Neuronal stem cell (in vitro differentiated cells): ENCODE results near the gene PDE6G.

Experiments
- DNase-seq: peaks from one replicate; pipeline ENCODE4 v3.0.0-alpha.2; 2013; ENCODE audit warnings: low spot score
- H2AFZ ChIP-seq: one replicate; pipeline ENCODE4 v1.6.1; 2013; ENCODE audit warnings: mild to moderate bottlenecking, low read length, inconsistent platforms
- H2AK5ac ChIP-seq: 2 replicates; pipeline ENCODE4 v1.6.1; 2013; ENCODE audit warnings: low read depth, mild to moderate bottlenecking, inconsistent platforms, low read length, moderate library complexity, mixed read lengths
- H2BK120ac ChIP-seq: 2 replicates; pipeline ENCODE4 v1.6.1; 2013; ENCODE audit warnings: low read depth, mild to moderate bottlenecking, inconsistent platforms, low read length, moderate library complexity, mixed read lengths
- H2BK12ac ChIP-seq: one replicate; pipeline ENCODE4 v1.6.1; 2013; ENCODE audit warnings: low read length, inconsistent platforms
- H2BK15ac ChIP-seq: 2 replicates; pipeline ENCODE4 v1.6.1; 2013; ENCODE audit warnings: mild to moderate bottlenecking, low read length, inconsistent platforms, mixed read lengths
- H2BK5ac ChIP-seq: one replicate; pipeline ENCODE4 v1.6.1; 2013; ENCODE audit warnings: inconsistent platforms, mild to moderate bottlenecking, low read length, moderate library complexity
- H3K14ac ChIP-seq: one replicate; pipeline ENCODE4 v1.6.1; 2013; ENCODE audit warnings: low read length, inconsistent platforms
- H3K18ac ChIP-seq: 2 replicates; pipeline ENCODE4 v1.6.1; 2013; ENCODE audit warnings: low read length, inconsistent platforms
- H3K23ac ChIP-seq: 2 replicates; pipeline ENCODE4 v1.6.1; 2013; ENCODE audit warnings: low read depth, mild to moderate bottlenecking, mixed read lengths, low read length, inconsistent platforms; ENCODE audit not compliant: poor library complexity
- H3K27ac ChIP-seq: replicated peaks from 3 replicates; pipeline ENCODE4 v1.5.1; 2013; ENCODE audit warnings: low read length, inconsistent platforms
- H3K27me3 ChIP-seq, 3 experiments: 2 replicates each; pipeline ENCODE4 v1.6.1; 2013; ENCODE audit warnings: low read length in 3 of 3, mild to moderate bottlenecking in 2 of 3, inconsistent platforms in 1 of 3, low read depth in 1 of 3, mixed read lengths in 1 of 3, moderate library complexity in 1 of 3; ENCODE audit not compliant: control insufficient read depth in 3 of 3, insufficient read depth in 3 of 3
- H3K36me3 ChIP-seq, 2 donors: replicated peaks in 1 of 2; 2 replicates each; pipeline ENCODE4 v1.6.1; 2013; ENCODE audit warnings: low read length in 2 of 2; ENCODE audit not compliant: control insufficient read depth in 2 of 2, insufficient read depth in 2 of 2
- H3K4ac ChIP-seq: 2 replicates; pipeline ENCODE4 v1.6.1; 2013; ENCODE audit warnings: inconsistent platforms, mild to moderate bottlenecking, low read length, moderate library complexity
- H3K4me1 ChIP-seq, 2 donors: 1 replicate in 1 of 2; 2 replicates in 1 of 2; pipeline ENCODE4 v1.6.1; 2013; ENCODE audit warnings: low read length in 2 of 2, low read depth in 1 of 2; ENCODE audit not compliant: control insufficient read depth in 2 of 2, insufficient read depth in 1 of 2
- H3K4me2 ChIP-seq: one replicate; pipeline ENCODE4 v1.6.1; 2013; ENCODE audit warnings: mild to moderate bottlenecking, low read length, inconsistent platforms; ENCODE audit not compliant: insufficient read depth, poor library complexity, severe bottlenecking
- H3K4me3 ChIP-seq, 2 donors: 2 replicates each; pipeline ENCODE4 v1.5.1; 2013; ENCODE audit warnings: low read length in 2 of 2, mild to moderate bottlenecking in 2 of 2, inconsistent platforms in 1 of 2, moderate library complexity in 1 of 2
- H3K79me1 ChIP-seq: one replicate; pipeline ENCODE4 v1.6.1; 2013; ENCODE audit warnings: low read depth, mild to moderate bottlenecking, inconsistent platforms, low read length, moderate library complexity
- H3K9ac ChIP-seq: one replicate; pipeline ENCODE4 v1.6.1; 2013; ENCODE audit warnings: mild to moderate bottlenecking, low read depth, low read length, inconsistent platforms; ENCODE audit not compliant: poor library complexity
- H3K9me3 ChIP-seq, 2 donors: replicated peaks in 1 of 2; 2 replicates each; pipeline versions ENCODE3 to v1.6.1; 2013; ENCODE audit warnings: low read length in 2 of 2, mild to moderate bottlenecking in 2 of 2, inconsistent platforms in 1 of 2, low read depth in 1 of 2, mixed read lengths in 1 of 2, moderate library complexity in 1 of 2; ENCODE audit not compliant: control insufficient read depth in 2 of 2, insufficient read depth in 1 of 2
- H4K8ac ChIP-seq: one replicate; pipeline ENCODE4 v1.6.1; 2013; ENCODE audit warnings: low read depth, mild to moderate bottlenecking, inconsistent platforms, low read length, moderate library complexity
- H4K91ac ChIP-seq: one replicate; pipeline ENCODE4 v1.6.1; 2013; ENCODE audit warnings: low read length, low read depth, mild to moderate bottlenecking, inconsistent platforms; ENCODE audit not compliant: poor library complexity
- WGBS, 2 donors: extraction: QIAGEN DNeasy Blood & Tissue Kit; methylation state at CpG; one replicate each; pipeline ENCODE4 v1.1.7; 2013; ENCODE audit warnings: missing lambda C conversion rate in 2 of 2, mixed read lengths in 1 of 2; ENCODE audit not compliant: insufficient read length in 2 of 2, insufficient replicate concordance in 1 of 2; ENCODE audit errors: extremely low coverage in 2 of 2; 5-methylcytosine and 5-hydroxymethylcytosine counted together

Gene PDE6G

GRCh38 chr17:81702934-81703746 lies 46.8 kb upstream of the PDE6G start, which contains the start of gene MRPL12:
MRPL12 (plus strand) TSS chr17:81703367; CDS start chr17:81703502, 135 bp downstream.
- Histone ChIP-seq H2AFZ (peak within 1 kb of the TSS; percentile 83), H3K4me2 (peak within 1 kb of the TSS; percentile 97), H2BK5ac (peak within 1 kb of the TSS; percentile 77), H3K4ac (peak within 1 kb of the TSS; percentile 46), H3K27me3 (no peaks in the 10 kb centered on the region), H3K36me3 (peaks cover 45 to 78% of the 10 kb centered on the region in 2 donors), H3K4me1 (peaks cover 10 to 23% of the 10 kb centered on the region in 2 donors), H3K4me3 (peak within 1 kb of the TSS; percentile 98 to 99), H3K79me1 (peaks cover 36% of the 10 kb centered on the region), H2BK12ac (no peak within 1 kb of the TSS), H3K27ac (peak within 1 kb of the TSS; percentile 51), H3K18ac (peak within 1 kb of the TSS; percentile 93), H2BK15ac (peak within 1 kb of the TSS; percentile 81), H3K14ac (peak within 1 kb of the TSS; percentile 71), H2BK120ac (no peak within 1 kb of the TSS), H4K8ac (peak within 1 kb of the TSS; percentile 82), H3K9me3 (no peaks in the 10 kb centered on the region), H2AK5ac (peak within 1 kb of the TSS; percentile 96), H3K23ac (peak within 1 kb of the TSS; percentile 66), H4K91ac (no peak within 1 kb of the TSS), H3K9ac (peak within 1 kb of the TSS; percentile 97)
- peak; percentile 93 for DNase-seq
- no CpG with 5 or more reads among the region's 102 CpGs for WGBS, 2 donors

GRCh38 chr17:81701288-81702071 lies 45.1 kb upstream of the PDE6G start:
- no peak overlapping the region for H3K14ac ChIP-seq
- no peak overlapping the region for H3K27ac ChIP-seq
- no peaks in the 10 kb centered on the region for H3K27me3 ChIP-seq
- H3K9me3 ChIP-seq, result no peaks in the 10 kb centered on the region
- H3K79me1 ChIP-seq, result peaks cover 41% of the 10 kb centered on the region
- no CpG with 5 or more reads among the region's 23 CpGs for WGBS, 2 donors
- no peak overlapping the region for H3K4me2 ChIP-seq
- H2BK15ac ChIP-seq, result no peak overlapping the region
- no peak overlapping the region for H4K91ac ChIP-seq
- H3K36me3 ChIP-seq, result peaks cover 44 to 78% of the 10 kb centered on the region in 2 donors
- DNase-seq, result no peak
- H2BK120ac ChIP-seq, result no peak overlapping the region
- H2AK5ac ChIP-seq, result no peak overlapping the region
- H3K9ac ChIP-seq, result peak overlapping the region; percentile 50
- peak overlapping the region; percentile 93 for H3K23ac ChIP-seq
- H3K4me3 ChIP-seq, result peak overlapping the region; percentile 64 to 98
- H2BK5ac ChIP-seq, result peak overlapping the region; percentile 82
- no peak overlapping the region for H3K18ac ChIP-seq
- no peak overlapping the region for H2AFZ ChIP-seq
- no peak overlapping the region for H4K8ac ChIP-seq
- no peak overlapping the region for H2BK12ac ChIP-seq
- H3K4me1 ChIP-seq, result peaks cover 10 to 23% of the 10 kb centered on the region in 2 donors
- no peak overlapping the region for H3K4ac ChIP-seq

DNA sequence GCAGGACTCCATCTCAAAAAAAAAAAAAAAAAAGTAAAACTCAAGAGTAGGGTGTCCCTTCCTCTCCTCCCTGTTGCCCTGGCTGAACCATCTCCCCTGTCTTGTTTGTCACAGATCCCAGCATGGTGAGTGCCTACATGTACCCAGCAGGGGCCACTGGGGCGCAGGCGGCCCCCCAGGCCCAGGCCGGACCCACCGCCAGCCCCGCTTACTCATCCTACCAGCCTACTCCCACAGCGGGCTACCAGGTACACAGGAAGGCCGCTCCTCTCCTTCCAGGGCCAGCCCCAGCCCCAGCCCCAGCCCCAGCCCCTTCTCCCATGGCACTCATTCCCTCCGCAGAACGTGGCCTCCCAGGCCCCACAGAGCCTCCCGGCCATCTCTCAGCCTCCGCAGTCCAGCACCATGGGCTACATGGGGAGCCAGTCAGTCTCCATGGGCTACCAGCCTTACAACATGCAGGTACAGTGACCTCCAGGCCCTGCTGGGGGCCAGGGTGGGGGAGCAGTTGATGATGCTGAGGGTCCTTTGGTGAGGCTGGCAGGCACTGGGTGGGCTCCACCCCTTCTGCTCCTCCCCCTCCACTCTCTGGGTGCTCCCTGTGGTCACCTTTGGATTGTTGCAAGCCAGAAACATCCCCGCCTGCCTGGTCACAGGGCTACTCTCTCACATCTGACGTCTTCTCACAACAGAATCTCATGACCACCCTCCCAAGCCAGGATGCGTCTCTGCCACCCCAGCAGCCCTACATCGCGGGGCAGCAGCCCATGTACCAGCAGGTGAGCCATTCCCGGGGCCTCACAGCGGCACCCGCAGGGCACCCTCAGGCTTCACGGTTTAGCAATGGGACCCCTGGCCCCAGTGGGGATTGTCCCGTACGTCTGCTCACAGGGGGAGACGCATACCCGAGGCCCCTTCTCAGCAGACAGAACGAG lies 44.3 kb upstream of the PDE6G start:
- peak overlapping the region; percentile 50 for H3K9ac ChIP-seq
- DNase-seq, result no peak
- H3K79me1 ChIP-seq, result peaks cover 45% of the 10 kb centered on the region
- no peak overlapping the region for H3K18ac ChIP-seq
- H3K4ac ChIP-seq, result no peak overlapping the region
- H3K27me3 ChIP-seq, result no peaks in the 10 kb centered on the region
- H3K14ac ChIP-seq, result no peak overlapping the region
- H3K9me3 ChIP-seq, result no peaks in the 10 kb centered on the region
- no peak overlapping the region for H3K4me2 ChIP-seq
- H4K91ac ChIP-seq, result no peak overlapping the region
- peak overlapping the region; percentile 43 for H4K8ac ChIP-seq
- no peak overlapping the region for H2AFZ ChIP-seq
- no CpG with 5 or more reads among the region's 25 CpGs for WGBS, 2 donors
- no peak overlapping the region for H2BK120ac ChIP-seq
- no peak overlapping the region for H2BK12ac ChIP-seq
- H3K36me3 ChIP-seq, result peaks cover 48 to 78% of the 10 kb centered on the region in 2 donors
- H3K4me1 ChIP-seq, result peaks cover 10 to 23% of the 10 kb centered on the region in 2 donors
- peak overlapping the region; percentile 82 for H2BK5ac ChIP-seq
- H3K4me3 ChIP-seq, result peak overlapping the region; percentile 8 to 98
- H2BK15ac ChIP-seq, result no peak overlapping the region
- no peak overlapping the region for H3K27ac ChIP-seq
- peak overlapping the region; percentile 5 for H3K23ac ChIP-seq
- no peak overlapping the region for H2AK5ac ChIP-seq
